Measurements from ENCODE around the gene APOM.

APOM gene

DNA sequence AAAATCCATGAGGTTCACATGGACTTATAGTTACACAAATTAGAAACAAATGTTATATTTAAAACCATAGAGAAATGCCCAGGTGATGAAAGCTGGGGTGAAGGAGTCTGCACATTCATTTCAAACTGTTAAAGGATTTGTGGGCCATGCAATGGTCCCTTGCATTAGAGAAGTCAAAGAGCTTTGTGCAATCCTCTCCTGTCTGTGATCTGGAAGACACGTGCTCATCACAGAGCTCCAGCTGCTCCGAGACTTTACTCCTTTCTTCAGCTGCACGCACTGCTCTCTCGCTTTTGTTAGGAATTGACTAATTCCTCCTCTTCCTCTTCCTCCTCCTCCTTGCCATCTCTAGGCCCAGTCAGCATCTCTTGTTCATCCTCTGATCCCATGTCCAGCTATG lies 44.7 kb upstream of the APOM start:
- H3K4me2 ChIP-seq (ENCODE audit: low read length), result no peak overlapping the region
- H2AFZ ChIP-seq (ENCODE audit: low read length), result no peak overlapping the region
- no peaks in the 10 kb centered on the region for H3K36me3 ChIP-seq (ENCODE audit: insufficient read depth, low read length)
- no peak for TF ChIP-seq EZH2 (IDR thresholded peaks at IDR 0.05; ENCODE audit: borderline replicate concordance, low read length)
- TF ChIP-seq CTCF (IDR thresholded peaks at IDR 0.05; ENCODE audit: low read length), result no peak
- H3K4me1 ChIP-seq (ENCODE audit: insufficient read depth, low read length, severe bottlenecking), result peaks cover 25% of the 10 kb centered on the region
- H3K9me2 ChIP-seq (ENCODE audit: low read depth, low read length), result no peaks in the 10 kb centered on the region
- no peak overlapping the region for H3K9ac ChIP-seq (ENCODE audit: low read length)
- no peaks in the 10 kb centered on the region for H3K27me3 ChIP-seq (ENCODE audit: insufficient read depth, low read length)
- H3K27ac ChIP-seq (ENCODE audit: low read depth, low read length, poor library complexity, severe bottlenecking), result no peak overlapping the region
- H3K79me2 ChIP-seq (ENCODE audit: insufficient read depth, low read length), result no peaks in the 10 kb centered on the region
- no peaks in the 10 kb centered on the region for H3K9me3 ChIP-seq (ENCODE audit: low read length)
- no peaks in the 10 kb centered on the region for H3F3A ChIP-seq (ENCODE audit: insufficient read depth, low read length)
- H4K20me1 ChIP-seq (ENCODE audit: insufficient read depth, low read length), result no peaks in the 10 kb centered on the region
- H3K4me3 ChIP-seq (ENCODE audit: low read depth, low read length, poor library complexity, severe bottlenecking), result no peak overlapping the region

- Histone ChIP-seq H3K9me2 (ENCODE audit: low read depth, low read length) (no peaks in the 10 kb centered on the region), H3K9ac (ENCODE audit: low read length) (no peak overlapping the region; the same call in 1 of the 2 replicates), H2AFZ (ENCODE audit: low read length) (no peak overlapping the region), H3K36me3 (ENCODE audit: insufficient read depth, low read length) (no peaks in the 10 kb centered on the region), H3K4me3 (ENCODE audit: low read depth, low read length, poor library complexity, severe bottlenecking) (no peak overlapping the region), H3K4me2 (ENCODE audit: low read length) (peak overlapping the region; percentile 23), H3K4me1 (ENCODE audit: insufficient read depth, low read length, severe bottlenecking) (peaks cover 32% of the 10 kb centered on the region), H4K20me1 (ENCODE audit: insufficient read depth, low read length) (no peaks in the 10 kb centered on the region), H3K27ac (ENCODE audit: low read depth, low read length, poor library complexity, severe bottlenecking) (peak overlapping the region; percentile 60), H3F3A (ENCODE audit: insufficient read depth, low read length) (no peaks in the 10 kb centered on the region), H3K9me3 (ENCODE audit: low read length) (no peaks in the 10 kb centered on the region), H3K79me2 (ENCODE audit: insufficient read depth, low read length) (no peaks in the 10 kb centered on the region), H3K27me3 (ENCODE audit: insufficient read depth, low read length) (no peaks in the 10 kb centered on the region)
- no peak for TF ChIP-seq EZH2 (IDR thresholded peaks at IDR 0.05; ENCODE audit: borderline replicate concordance, low read length)
- TF ChIP-seq CTCF (IDR thresholded peaks at IDR 0.05; ENCODE audit: low read length), result no peak
Measured at GRCh38 chr6:31614075-31614619, 41.5 kb upstream of the APOM start.

DNA sequence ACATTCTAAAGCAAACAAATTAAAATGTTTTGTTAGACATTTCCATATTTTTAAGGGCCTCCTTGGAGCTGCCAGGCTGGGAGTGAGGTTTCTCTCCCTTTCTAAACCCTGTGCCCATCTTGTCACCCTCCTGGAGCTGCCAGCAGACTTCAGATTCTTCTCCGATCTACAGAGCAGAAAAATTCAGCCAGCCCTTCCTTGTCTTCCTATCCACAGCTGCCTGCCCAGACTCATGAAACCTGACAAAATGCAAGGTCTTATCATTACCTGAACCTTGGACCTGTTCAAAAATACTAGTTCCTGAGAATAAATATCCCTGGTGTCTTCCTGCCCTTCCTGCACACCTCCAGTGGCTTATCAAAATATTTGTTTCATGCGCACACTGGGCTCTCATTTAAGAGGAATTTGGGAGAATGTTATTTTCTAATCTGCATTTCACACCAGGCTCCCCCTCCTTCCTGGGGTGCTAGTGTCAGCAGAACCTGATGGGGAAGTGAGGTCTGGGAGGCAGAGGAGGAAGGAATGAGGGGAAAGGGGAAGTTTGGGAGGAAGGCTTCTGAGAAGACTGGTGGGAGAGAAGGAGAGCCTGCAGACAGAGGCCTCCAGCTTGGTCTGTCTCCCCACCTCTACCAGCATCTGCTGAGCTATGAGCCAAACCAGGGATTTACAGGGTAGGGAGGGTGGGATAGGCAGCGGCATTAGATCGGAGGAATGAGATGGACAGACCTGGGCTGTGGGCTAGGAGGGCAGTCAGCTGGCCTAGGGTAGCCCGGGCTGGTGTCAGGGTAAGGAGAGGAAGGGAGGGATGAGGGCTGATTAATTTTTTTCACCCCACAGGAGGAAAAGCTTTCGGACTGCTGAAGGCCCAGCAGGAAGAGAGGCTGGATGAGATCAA lies 40.8 kb upstream of the APOM start, which contains the start of gene AIF1:
AIF1 (plus strand) TSS at position 551 of the 895 bp plus-strand sequence; CDS start at position 647, 96 bp downstream.
- no peaks in the 10 kb centered on the region for H3K9me3 ChIP-seq (ENCODE audit: low read length)
- no peaks in the 10 kb centered on the region for H4K20me1 ChIP-seq (ENCODE audit: insufficient read depth, low read length)
- H3F3A ChIP-seq (ENCODE audit: insufficient read depth, low read length), result no peaks in the 10 kb centered on the region
- H3K4me1 ChIP-seq (ENCODE audit: insufficient read depth, low read length, severe bottlenecking), result peaks cover 28% of the 10 kb centered on the region
- H3K79me2 ChIP-seq (ENCODE audit: insufficient read depth, low read length), result no peaks in the 10 kb centered on the region
- H2AFZ ChIP-seq (ENCODE audit: low read length), result no peak within 1 kb of the TSS
- peak within 1 kb of the TSS; percentile 59 for H3K4me2 ChIP-seq (ENCODE audit: low read length)
- H3K9me2 ChIP-seq (ENCODE audit: low read depth, low read length), result no peaks in the 10 kb centered on the region
- peak within 1 kb of the TSS; percentile 43; the same call in 1 of the 2 replicates for H3K9ac ChIP-seq (ENCODE audit: low read length)
- peak within 1 kb of the TSS; percentile 22 for H3K4me3 ChIP-seq (ENCODE audit: low read depth, low read length, poor library complexity, severe bottlenecking)
- H3K27me3 ChIP-seq (ENCODE audit: insufficient read depth, low read length), result no peaks in the 10 kb centered on the region
- H3K36me3 ChIP-seq (ENCODE audit: insufficient read depth, low read length), result no peaks in the 10 kb centered on the region
- TF ChIP-seq CTCF (IDR thresholded peaks at IDR 0.05; ENCODE audit: low read length), result no peak
- no peak for TF ChIP-seq EZH2 (IDR thresholded peaks at IDR 0.05; ENCODE audit: borderline replicate concordance, low read length)
- H3K27ac ChIP-seq (ENCODE audit: low read depth, low read length, poor library complexity, severe bottlenecking), result peak within 1 kb of the TSS; percentile 60
